ENCODE data around the gene ETS2.

ETS2 gene

GRCh38 chr21:38821959-38822682, 16.4 kb downstream of the ETS2 start:
- H3K4me1 Mint-ChIP-seq = peaks cover 10% of the 10 kb centered on the region
- H3K36me3 Mint-ChIP-seq (ENCODE audit: low read depth) = peaks cover 85% of the 10 kb centered on the region
- no peak overlapping the region for H3K27ac Mint-ChIP-seq
- peaks cover 5% of the 10 kb centered on the region for H3K9me3 Mint-ChIP-seq
- H3K27me3 Mint-ChIP-seq (ENCODE audit: low read depth) = no peaks in the 10 kb centered on the region
- no peak overlapping the region for H3K4me3 Mint-ChIP-seq
- TF ChIP-seq, protein P1, sequence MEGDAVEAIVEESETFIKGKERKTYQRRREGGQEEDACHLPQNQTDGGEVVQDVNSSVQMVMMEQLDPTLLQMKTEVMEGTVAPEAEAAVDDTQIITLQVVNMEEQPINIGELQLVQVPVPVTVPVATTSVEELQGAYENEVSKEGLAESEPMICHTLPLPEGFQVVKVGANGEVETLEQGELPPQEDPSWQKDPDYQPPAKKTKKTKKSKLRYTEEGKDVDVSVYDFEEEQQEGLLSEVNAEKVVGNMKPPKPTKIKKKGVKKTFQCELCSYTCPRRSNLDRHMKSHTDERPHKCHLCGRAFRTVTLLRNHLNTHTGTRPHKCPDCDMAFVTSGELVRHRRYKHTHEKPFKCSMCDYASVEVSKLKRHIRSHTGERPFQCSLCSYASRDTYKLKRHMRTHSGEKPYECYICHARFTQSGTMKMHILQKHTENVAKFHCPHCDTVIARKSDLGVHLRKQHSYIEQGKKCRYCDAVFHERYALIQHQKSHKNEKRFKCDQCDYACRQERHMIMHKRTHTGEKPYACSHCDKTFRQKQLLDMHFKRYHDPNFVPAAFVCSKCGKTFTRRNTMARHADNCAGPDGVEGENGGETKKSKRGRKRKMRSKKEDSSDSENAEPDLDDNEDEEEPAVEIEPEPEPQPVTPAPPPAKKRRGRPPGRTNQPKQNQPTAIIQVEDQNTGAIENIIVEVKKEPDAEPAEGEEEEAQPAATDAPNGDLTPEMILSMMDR (IDR thresholded peaks at IDR 0.05; ENCODE audit: unreplicated experiment in 3 of 3) = no peak

DNA sequence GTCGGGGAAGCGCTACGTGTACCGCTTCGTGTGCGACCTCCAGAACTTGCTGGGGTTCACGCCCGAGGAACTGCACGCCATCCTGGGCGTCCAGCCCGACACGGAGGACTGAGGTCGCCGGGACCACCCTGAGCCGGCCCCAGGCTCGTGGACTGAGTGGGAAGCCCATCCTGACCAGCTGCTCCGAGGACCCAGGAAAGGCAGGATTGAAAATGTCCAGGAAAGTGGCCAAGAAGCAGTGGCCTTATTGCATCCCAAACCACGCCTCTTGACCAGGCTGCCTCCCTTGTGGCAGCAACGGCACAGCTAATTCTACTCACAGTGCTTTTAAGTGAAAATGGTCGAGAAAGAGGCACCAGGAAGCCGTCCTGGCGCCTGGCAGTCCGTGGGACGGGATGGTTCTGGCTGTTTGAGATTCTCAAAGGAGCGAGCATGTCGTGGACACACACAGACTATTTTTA, 17.1 kb downstream of the ETS2 start:
- Mint-ChIP-seq H3K27ac (peak overlapping the region in 1 of 3 experiments; percentile 63), H3K9me3 (peaks cover 11% of the 10 kb centered on the region), H3K4me1 (peaks cover 10% of the 10 kb centered on the region), H3K27me3 (ENCODE audit: low read depth) (no peaks in the 10 kb centered on the region), H3K36me3 (ENCODE audit: low read depth) (peaks cover 78% of the 10 kb centered on the region), H3K4me3 (no peak overlapping the region)
- TF ChIP-seq, protein P1 (IDR thresholded peaks at IDR 0.05; ENCODE audit: unreplicated experiment in 3 of 3) = no peak

- Mint-ChIP-seq H3K27me3 (ENCODE audit: low read depth) (no peaks in the 10 kb centered on the region), H3K36me3 (ENCODE audit: low read depth) (peaks cover 69% of the 10 kb centered on the region)
These were observed 18.0 kb downstream of the ETS2 start for GRCh38 chr21:38823737-38824123.

DNA sequence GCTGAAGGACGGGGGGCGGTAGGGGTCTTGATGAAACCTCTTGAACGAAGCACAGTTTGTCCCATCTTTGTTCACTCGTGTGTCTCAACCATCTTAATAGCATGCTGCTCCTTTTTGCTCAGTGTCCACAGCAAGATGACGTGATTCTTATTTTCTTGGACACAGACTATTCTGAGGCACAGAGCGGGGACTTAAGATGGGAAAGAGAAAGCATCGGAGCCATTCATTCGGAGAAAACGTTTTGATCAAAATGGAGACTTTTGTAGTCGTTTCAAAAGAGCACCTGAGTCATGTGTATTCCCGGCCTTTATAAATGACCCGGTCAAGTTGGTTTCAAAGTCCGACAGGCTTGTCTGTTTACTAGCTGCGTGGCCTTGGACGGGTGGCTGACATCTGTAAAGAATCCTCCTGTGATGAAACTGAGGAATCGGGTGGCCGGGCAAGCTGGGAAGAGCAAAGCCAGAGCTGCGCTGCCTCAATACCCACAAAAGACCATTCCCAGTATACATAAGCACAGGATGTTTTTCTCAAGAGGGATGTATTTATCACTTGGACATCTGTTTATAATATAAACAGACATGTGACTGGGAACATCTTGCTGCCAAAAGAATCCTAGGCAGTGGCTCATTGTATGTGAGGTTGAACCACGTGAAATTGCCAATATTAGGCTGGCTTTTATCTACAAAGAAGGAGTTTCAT, 18.5 kb downstream of the ETS2 start:
- H3K9me3 Mint-ChIP-seq = peaks cover 11% of the 10 kb centered on the region
- TF ChIP-seq, protein P1 (IDR thresholded peaks at IDR 0.05; ENCODE audit: unreplicated experiment in 3 of 3) = no peak

More at GRCh38 chr21:38823737-38824123, 18.0 kb downstream of the ETS2 start:
- Mint-ChIP-seq H3K27ac (peak overlapping the region; percentile 48 to 85 (median 77)), H3K4me3 (no peak overlapping the region), H3K9me3 (peaks cover 11% of the 10 kb centered on the region), H3K4me1 (peaks cover 10% of the 10 kb centered on the region)
- TF ChIP-seq, protein P1 (IDR thresholded peaks at IDR 0.05; ENCODE audit: unreplicated experiment in 3 of 3) = no peak

DNA sequence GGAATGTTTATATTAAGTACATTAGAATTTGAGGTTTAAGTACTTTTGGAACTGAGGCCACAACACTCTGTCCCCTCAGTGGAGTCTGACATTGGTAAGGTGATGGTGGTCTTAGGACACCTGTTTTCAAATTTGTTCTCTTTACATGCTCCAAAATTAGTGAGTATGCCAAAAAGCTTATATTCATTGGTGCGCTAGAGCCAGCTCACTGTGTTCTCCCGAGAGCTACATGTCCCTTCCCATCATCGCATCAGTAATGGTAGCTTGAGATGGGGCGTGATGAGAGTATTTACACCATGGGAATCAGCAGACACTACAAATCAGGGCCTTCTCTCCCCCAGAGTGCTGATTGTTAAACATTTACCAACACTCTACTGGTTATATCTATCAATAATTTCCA, 19.5 kb downstream of the ETS2 start:
- Mint-ChIP-seq H3K27ac (no peak overlapping the region), H3K36me3 (ENCODE audit: low read depth) (peaks cover 54% of the 10 kb centered on the region), H3K9me3 (peaks cover 11% of the 10 kb centered on the region), H3K27me3 (ENCODE audit: low read depth) (no peaks in the 10 kb centered on the region), H3K4me3 (no peak overlapping the region), H3K4me1 (peaks cover 10% of the 10 kb centered on the region)
- TF ChIP-seq, protein P1 (IDR thresholded peaks at IDR 0.05; ENCODE audit: unreplicated experiment in 3 of 3) = no peak

More for the DNA sequence above, 18.5 kb downstream of the ETS2 start:
- Mint-ChIP-seq H3K36me3 (ENCODE audit: low read depth) (peaks cover 64% of the 10 kb centered on the region), H3K4me1 (peaks cover 10% of the 10 kb centered on the region), H3K27ac (peak overlapping the region; percentile 48 to 85 (median 77)), H3K4me3 (no peak overlapping the region), H3K27me3 (ENCODE audit: low read depth) (no peaks in the 10 kb centered on the region)
